Skeletal muscle satellite cell (primary cell): ENCODE data around the gene C10orf95.

ENCODE experiments used
- H3K27me3 ChIP-seq: 2 replicates; pipeline ENCODE4 v1.7.0; 2013; ENCODE audit warnings: low read length; ENCODE audit not compliant: control insufficient read depth, insufficient read depth
- H3K36me3 ChIP-seq: 2 replicates; pipeline ENCODE4 v1.7.0; 2013; ENCODE audit warnings: mild to moderate bottlenecking, control low read depth, low read length; ENCODE audit not compliant: insufficient read depth
- H3K4me1 ChIP-seq: 2 replicates; pipeline ENCODE4 v1.7.0; 2013; ENCODE audit warnings: low read length; ENCODE audit not compliant: control insufficient read depth, insufficient read depth
- H3K4me2 ChIP-seq: 2 replicates; pipeline ENCODE4 v1.7.0; 2013; ENCODE audit warnings: mild to moderate bottlenecking, low read length
- H3K4me3 ChIP-seq: 2 replicates; pipeline ENCODE4 v1.7.0; 2013; ENCODE audit warnings: low read length
- H3K9ac ChIP-seq: 2 replicates; pipeline ENCODE4 v1.7.0; 2013; ENCODE audit warnings: mild to moderate bottlenecking, low read depth, low read length, moderate library complexity
- H3K9me3 ChIP-seq: replicated peaks from 2 replicates; pipeline ENCODE4 v1.7.0; 2013; ENCODE audit warnings: mild to moderate bottlenecking, control low read depth, low read length

C10orf95 gene

GRCh38 chr10:102431452-102432124 is 19.8 kb downstream of the C10orf95 start:
- H3K9me3 ChIP-seq = no peaks in the 10 kb centered on the region
- no peaks in the 10 kb centered on the region for H3K36me3 ChIP-seq
- peak overlapping the region; percentile 97 for H3K9ac ChIP-seq
- H3K4me3 ChIP-seq = peak overlapping the region; percentile 92
- peaks cover 26% of the 10 kb centered on the region for H3K4me1 ChIP-seq
- H3K4me2 ChIP-seq = peak overlapping the region; percentile 99
- H3K27me3 ChIP-seq = no peaks in the 10 kb centered on the region

- no peaks in the 10 kb centered on the region for H3K9me3 ChIP-seq
- no peak overlapping the region for H3K4me2 ChIP-seq
- H3K9ac ChIP-seq = no peak overlapping the region
- no peaks in the 10 kb centered on the region for H3K27me3 ChIP-seq
- H3K36me3 ChIP-seq = peaks cover 8% of the 10 kb centered on the region
- H3K4me1 ChIP-seq = peaks cover 12% of the 10 kb centered on the region
- no peak overlapping the region for H3K4me3 ChIP-seq
These were observed 21.9 kb downstream of the C10orf95 start for GRCh38 chr10:102429468-102429867.

GRCh38 chr10:102426803-102427287 is 24.5 kb downstream of the C10orf95 start:
- H3K27me3 ChIP-seq = no peaks in the 10 kb centered on the region
- H3K4me1 ChIP-seq = peaks cover 20% of the 10 kb centered on the region
- peaks cover 25% of the 10 kb centered on the region for H3K36me3 ChIP-seq
- H3K9me3 ChIP-seq = no peaks in the 10 kb centered on the region
- H3K4me3 ChIP-seq = no peak overlapping the region
- H3K9ac ChIP-seq = no peak overlapping the region
- H3K4me2 ChIP-seq = no peak overlapping the region

GRCh38 chr10:102425444-102425843 is 25.9 kb downstream of the C10orf95 start:
- Histone ChIP-seq H3K9ac (no peak overlapping the region), H3K4me2 (no peak overlapping the region), H3K9me3 (no peaks in the 10 kb centered on the region), H3K4me1 (peaks cover 13% of the 10 kb centered on the region), H3K4me3 (no peak overlapping the region), H3K27me3 (no peaks in the 10 kb centered on the region), H3K36me3 (peaks cover 25% of the 10 kb centered on the region)

- Histone ChIP-seq H3K36me3 (peaks cover 25% of the 10 kb centered on the region), H3K4me2 (no peak overlapping the region), H3K27me3 (no peaks in the 10 kb centered on the region), H3K4me3 (no peak overlapping the region), H3K9me3 (no peaks in the 10 kb centered on the region), H3K4me1 (peaks cover 17% of the 10 kb centered on the region), H3K9ac (no peak overlapping the region)
These were observed 26.4 kb downstream of the C10orf95 start for GRCh38 chr10:102424916-102425315.

- Histone ChIP-seq H3K4me1 (peaks cover 21% of the 10 kb centered on the region), H3K27me3 (peaks cover 2% of the 10 kb centered on the region), H3K9ac (no peak overlapping the region), H3K9me3 (no peaks in the 10 kb centered on the region), H3K4me3 (no peak overlapping the region), H3K36me3 (peaks cover 25% of the 10 kb centered on the region), H3K4me2 (no peak overlapping the region)
These were observed 27.2 kb downstream of the C10orf95 start for GRCh38 chr10:102424145-102424544.

GRCh38 chr10:102423372-102423968 is 27.9 kb downstream of the C10orf95 start:
- no peak overlapping the region for H3K4me3 ChIP-seq
- no peaks in the 10 kb centered on the region for H3K9me3 ChIP-seq
- H3K4me2 ChIP-seq = peak overlapping the region; percentile 98
- H3K9ac ChIP-seq = no peak overlapping the region
- H3K36me3 ChIP-seq = peaks cover 25% of the 10 kb centered on the region
- H3K27me3 ChIP-seq = peaks cover 6% of the 10 kb centered on the region
- H3K4me1 ChIP-seq = peaks cover 21% of the 10 kb centered on the region

GRCh38 chr10:102422545-102423129 is 28.7 kb downstream of the C10orf95 start:
- Histone ChIP-seq H3K4me2 (peak overlapping the region; percentile 98), H3K4me3 (peak overlapping the region; percentile 94), H3K9ac (peak overlapping the region; percentile 82), H3K9me3 (no peaks in the 10 kb centered on the region), H3K4me1 (peaks cover 21% of the 10 kb centered on the region), H3K36me3 (peaks cover 25% of the 10 kb centered on the region), H3K27me3 (peaks cover 12% of the 10 kb centered on the region)

- Histone ChIP-seq H3K4me3 (peak overlapping the region; percentile 94), H3K4me1 (peaks cover 21% of the 10 kb centered on the region), H3K4me2 (peak overlapping the region; percentile 98), H3K27me3 (peaks cover 15% of the 10 kb centered on the region), H3K9me3 (no peaks in the 10 kb centered on the region), H3K36me3 (peaks cover 25% of the 10 kb centered on the region), H3K9ac (peak overlapping the region; percentile 82)
These were observed 29.4 kb downstream of the C10orf95 start for GRCh38 chr10:102421757-102422512.

- Histone ChIP-seq H3K4me1 (peaks cover 21% of the 10 kb centered on the region), H3K27me3 (peaks cover 16% of the 10 kb centered on the region), H3K36me3 (peaks cover 24% of the 10 kb centered on the region), H3K9me3 (no peaks in the 10 kb centered on the region), H3K9ac (peak overlapping the region; percentile 82), H3K4me2 (peak overlapping the region; percentile 98), H3K4me3 (peak overlapping the region; percentile 94)
These were observed 29.9 kb downstream of the C10orf95 start for GRCh38 chr10:102421507-102421756.

- Histone ChIP-seq H3K4me3 (peak within 1 kb of the TSS; percentile 94), H3K27me3 (peaks cover 21% of the 10 kb centered on the region), H3K9ac (peak within 1 kb of the TSS; percentile 82), H3K4me2 (peak within 1 kb of the TSS; percentile 98), H3K9me3 (no peaks in the 10 kb centered on the region), H3K4me1 (peaks cover 21% of the 10 kb centered on the region), H3K36me3 (peaks cover 20% of the 10 kb centered on the region)
These were observed 30.4 kb downstream of the C10orf95 start, which contains the start of gene FBXL15 for GRCh38 chr10:102420714-102421506. TSS of gene FBXL15 (plus strand) at chr10:102420836. CDS start at chr10:102421130, 294 bp downstream.
